Astrocyte of the cerebellum (primary cell): ENCODE data around the gene ZNF536.

Experiments
- DNase-seq: peaks from one replicate; pipeline ENCODE4 v3.0.0-alpha.2; 2011; ENCODE audit warnings: low read depth
- H3K4me3 ChIP-seq: 2 replicates; pipeline ENCODE4 v1.5.1; 2011; ENCODE audit warnings: mild to moderate bottlenecking, low read depth, low read length, moderate library complexity
- CTCF ChIP-seq: IDR thresholded peaks from 2 replicates; pipeline ENCODE4 v1.5.1; 2012; ENCODE audit warnings: low read length, low read depth, moderate library complexity, mild to moderate bottlenecking; ENCODE audit errors: missing control alignments
- in situ Hi-C: cut with HindIII; loops from 2 replicates; pipeline ENCODE4 v1.10.0; 2017; ENCODE audit warnings: low sequenced_read_pairs

ZNF536 gene

GRCh38 chr19:30558793-30559192 lies 186.6 kb downstream of the ZNF536 start:
- H3K4me3 ChIP-seq: no peak overlapping the region
- no peak for DNase-seq
- in situ Hi-C loops: no loop called here
- TF ChIP-seq CTCF: no peak

- H3K4me3 ChIP-seq: no peak overlapping the region
- DNase-seq: no peak
- in situ Hi-C loops: no loop called here
- TF ChIP-seq CTCF: no peak
Measured at GRCh38 chr19:30559446-30559845, 187.3 kb downstream of the ZNF536 start.

GRCh38 chr19:30562981-30563380 lies 190.8 kb downstream of the ZNF536 start:
- in situ Hi-C loops: no loop called here
- no peak for TF ChIP-seq CTCF
- no peak overlapping the region for H3K4me3 ChIP-seq
- no peak for DNase-seq

GRCh38 chr19:30563691-30564090 lies 191.5 kb downstream of the ZNF536 start:
- no peak overlapping the region for H3K4me3 ChIP-seq
- DNase-seq: no peak
- TF ChIP-seq CTCF: no peak
- in situ Hi-C loops: no loop called here

GRCh38 chr19:30564551-30565011 lies 192.4 kb downstream of the ZNF536 start:
- in situ Hi-C loops: no loop called here
- no peak overlapping the region for H3K4me3 ChIP-seq
- DNase-seq: no peak
- TF ChIP-seq CTCF: no peak

- in situ Hi-C loops: no loop called here
- DNase-seq: no peak
- no peak overlapping the region for H3K4me3 ChIP-seq
- no peak for TF ChIP-seq CTCF
Measured at GRCh38 chr19:30565636-30566035, 193.5 kb downstream of the ZNF536 start.
